GM21381 (cell line): ENCODE results near the gene PRG3.
A peak's percentile ranks its signal among the peaks of the same experiment; 100 is the strongest.
"Not testable (repeated sequence)": the region's sequence is repeated elsewhere in the genome, so short reads cannot be mapped to it uniquely, and the experiment has no call there.

Experiments
- ATAC-seq: cut with Tn5 transposase; IDR thresholded peaks from one replicate; pipeline ENCODE4 v1.9.1; 2021; ENCODE audit warnings: mild to moderate bottlenecking, moderate library complexity; ENCODE audit not compliant: unreplicated experiment

The PRG3 gene

GRCh38 chr11:57341250-57341808 is 39.6 kb downstream of the PRG3 start:
- ATAC-seq = no peak

DNA sequence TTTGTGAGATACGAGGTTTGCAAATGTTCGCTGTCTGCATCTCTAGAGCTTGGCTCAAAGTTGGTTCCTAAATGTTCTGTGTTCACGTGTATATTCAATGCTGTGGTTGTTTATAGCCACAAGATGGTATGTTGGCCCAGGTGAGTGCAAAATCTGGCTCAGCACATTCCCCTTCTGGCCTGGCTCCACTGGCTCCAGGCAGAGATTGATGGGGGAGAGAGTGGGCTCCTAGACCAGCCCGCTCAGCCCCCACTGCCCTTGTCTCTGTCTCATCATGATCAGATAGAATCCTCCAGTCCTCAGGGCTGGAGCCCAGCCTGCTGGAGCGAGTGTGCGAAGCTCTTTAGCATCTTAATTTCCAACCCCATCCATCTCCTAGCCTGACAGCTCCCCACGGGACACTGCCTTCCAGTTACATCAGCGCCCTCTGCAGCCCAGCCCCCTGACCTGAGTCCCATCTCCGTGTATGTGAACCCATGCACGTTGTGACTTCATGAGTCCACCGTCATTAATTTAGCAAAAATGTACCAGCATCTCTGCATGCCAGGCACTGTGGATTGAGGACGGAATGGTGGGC is 40.8 kb downstream of the PRG3 start:
- no peak for ATAC-seq

GRCh38 chr11:57339328-57339727 is 41.6 kb downstream of the PRG3 start:
- no peak for ATAC-seq

GRCh38 chr11:57338142-57338541 is 42.8 kb downstream of the PRG3 start, which contains the start of gene P2RX3:
P2RX3 (plus strand) TSS chr11:57338352; CDS start chr11:57338551, 199 bp downstream.
- no peak for ATAC-seq

GRCh38 chr11:57336856-57337255 is 44.1 kb downstream of the PRG3 start:
- not testable (repeated sequence) for ATAC-seq

GRCh38 chr11:57336111-57336666 is 44.8 kb downstream of the PRG3 start:
- ATAC-seq = no peak

- peak; percentile 98 for ATAC-seq
These were observed 45.4 kb downstream of the PRG3 start, which contains the start of gene SSRP1 for GRCh38 chr11:57335343-57336110. SSRP1 (minus strand) TSS chr11:57335892; CDS start chr11:57335121, 771 bp downstream.

- ATAC-seq = peak; percentile 4
These were observed 46.0 kb downstream of the PRG3 start for GRCh38 chr11:57335023-57335342.

GRCh38 chr11:57332694-57333440 is 48.1 kb downstream of the PRG3 start:
- no peak for ATAC-seq

- no peak for ATAC-seq
These were observed 49.2 kb downstream of the PRG3 start for GRCh38 chr11:57331720-57332119.

- ATAC-seq = no peak
These were observed 50.9 kb downstream of the PRG3 start for GRCh38 chr11:57330029-57330428.

DNA sequence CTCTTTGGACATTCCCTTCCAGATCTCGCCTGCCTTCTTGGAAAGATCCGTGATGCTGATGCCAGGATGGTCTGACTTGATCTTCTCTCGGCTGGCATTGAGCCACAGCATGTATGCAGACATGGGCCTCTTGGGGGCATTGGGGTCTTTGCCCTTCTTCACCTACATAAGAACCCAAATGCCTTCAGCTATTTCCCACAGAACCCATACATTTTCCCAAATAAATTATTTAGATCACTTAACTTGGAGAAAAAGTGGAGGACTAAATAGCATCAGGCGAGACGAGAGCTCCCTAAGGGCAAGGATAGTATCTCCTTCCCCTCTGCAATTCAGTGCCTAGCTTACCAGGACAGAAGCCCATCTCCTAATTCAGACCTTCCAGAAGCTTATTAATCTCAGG is 53.2 kb downstream of the PRG3 start:
- ATAC-seq = no peak
